K562 (cell line): Measurements from ENCODE around the gene SERPING1. TPM values are rescaled to one million over a fixed set of nuclear protein-coding genes. Genes with fewer than 3 reads are reported as not detected.

Experiments used
- ATF7 ChIP-seq: fragments of 450-650 bp; IDR thresholded peaks from 2 replicates; pipeline ENCODE4 v1.7.1; 2014; ENCODE audit warnings: mild to moderate bottlenecking, moderate library complexity
- ESRRB ChIP-seq: fragments of 250-450 bp; sonication (Bioruptor Pico); IDR thresholded peaks from 2 replicates; pipeline ENCODE4 v1.5.0; 2020; ENCODE audit warnings: mild to moderate bottlenecking, moderate library complexity, borderline replicate concordance
- ETS2 ChIP-seq: IDR thresholded peaks from 2 replicates; pipeline ENCODE4 v1.6.1; 2016; ENCODE audit warnings: borderline replicate concordance, missing genetic modification characterization, mild to moderate bottlenecking, moderate library complexity, missing compliant biosample characterization; ENCODE audit not compliant: poor library complexity, severe bottlenecking
- FOXK1 ChIP-seq: sonication (generic); formaldehyde crosslinking; IDR thresholded peaks from 2 replicates; pipeline ENCODE4 v1.8.0; 2022; ENCODE audit warnings: missing genetic modification reagents, mild to moderate bottlenecking, borderline replicate concordance
- GATAD2B ChIP-seq: fragments of 450-650 bp; IDR thresholded peaks from 2 replicates; pipeline ENCODE4 v1.6.1; 2017; ENCODE audit warnings: mild to moderate bottlenecking, borderline replicate concordance
- HNRNPK ChIP-seq: fragments of 200-400 bp; formaldehyde crosslinking; IDR thresholded peaks from one replicate; pipeline ENCODE4 v1.6.1; 2018; ENCODE audit warnings: mild to moderate bottlenecking, low read depth, low read length; ENCODE audit not compliant: poor library complexity, severe bottlenecking
- HNRNPUL1 ChIP-seq: fragments of 200-400 bp; formaldehyde crosslinking; IDR thresholded peaks from 2 replicates; pipeline ENCODE4 v1.6.1; 2017; ENCODE audit warnings: low read length
- KLF6 ChIP-seq: fragments of 250-450 bp; sonication (Bioruptor Pico); IDR thresholded peaks from 2 replicates; pipeline ENCODE4 v1.4.0; 2020; ENCODE audit warnings: mild to moderate bottlenecking, moderate library complexity, borderline replicate concordance
- MYBL2 ChIP-seq, 2 experiments: fragments of 450-650 bp in 1 of 2; sonication (generic) in 1 of 2; formaldehyde crosslinking in 1 of 2; IDR thresholded peaks; 2 replicates each; pipeline versions ENCODE4 v1.6.1 to v1.8.1; 2017 to 2022; ENCODE audit warnings: borderline replicate concordance in 1 of 2, inconsistent platforms in 1 of 2, low read depth in 1 of 2, mild to moderate bottlenecking in 1 of 2, missing genetic modification reagents in 1 of 2, moderate library complexity in 1 of 2
- PHTF2 ChIP-seq: fragments of 250-450 bp; sonication (Bioruptor Pico); IDR thresholded peaks from 2 replicates; pipeline ENCODE4 v1.5.0; 2021; ENCODE audit warnings: mild to moderate bottlenecking
- RBBP5 ChIP-seq: fragments of 200-600 bp; sonication (generic); IDR thresholded peaks from 2 replicates; pipeline ENCODE4 v1.6.1; 2012; ENCODE audit warnings: borderline replicate concordance, mild to moderate bottlenecking, low read length, control low read depth, inconsistent platforms; ENCODE audit not compliant: insufficient read depth, poor library complexity, severe bottlenecking
- RBFOX2 ChIP-seq: fragments of 200-400 bp; formaldehyde crosslinking; IDR thresholded peaks from 2 replicates; pipeline ENCODE4 v1.6.1; 2017; ENCODE audit warnings: low read depth, mild to moderate bottlenecking, low read length, moderate library complexity
- STAG1 ChIP-seq: sonication (generic); formaldehyde crosslinking; IDR thresholded peaks from 2 replicates; pipeline ENCODE4 v1.5.0; 2020; ENCODE audit warnings: missing genetic modification reagents, borderline replicate concordance
- TGIF2 ChIP-seq: sonication (generic); formaldehyde crosslinking; IDR thresholded peaks from 2 replicates; pipeline ENCODE4 v1.8.1; 2022; ENCODE audit warnings: mild to moderate bottlenecking, missing genetic modification reagents, moderate library complexity
- ZBTB7A ChIP-seq: IDR thresholded peaks from 2 replicates; pipeline ENCODE4 v1.6.1; 2011; ENCODE audit warnings: low read depth, mild to moderate bottlenecking, low read length, moderate library complexity, borderline replicate concordance; ENCODE audit not compliant: control insufficient read depth
- ZBTB8A ChIP-seq: fragments of 450-650 bp; IDR thresholded peaks from 2 replicates; pipeline ENCODE4 v1.6.1; 2018; ENCODE audit warnings: mild to moderate bottlenecking, moderate library complexity; ENCODE audit not compliant: partially characterized antibody
- ZKSCAN3 ChIP-seq: fragments of 250-450 bp; sonication (Bioruptor Pico); IDR thresholded peaks from 2 replicates; pipeline ENCODE4 v1.4.0; 2020
- ZNF23 ChIP-seq: fragments of 250-450 bp; sonication (Bioruptor Pico); IDR thresholded peaks from 2 replicates; pipeline ENCODE4 v1.4.0; 2020; ENCODE audit warnings: mild to moderate bottlenecking
- ZNF76 ChIP-seq: fragments of 250-450 bp; sonication (Bioruptor Pico); IDR thresholded peaks from 2 replicates; pipeline ENCODE4 v1.4.0; 2020; ENCODE audit warnings: mild to moderate bottlenecking, moderate library complexity, borderline replicate concordance
- ZSCAN32 ChIP-seq: fragments of 450-650 bp; formaldehyde crosslinking; IDR thresholded peaks from 2 replicates; pipeline ENCODE4 v1.4.0; 2020; ENCODE audit warnings: mild to moderate bottlenecking, moderate library complexity
- ZZZ3 ChIP-seq: fragments of 450-650 bp; IDR thresholded peaks from 2 replicates; pipeline ENCODE4 v1.6.1; 2016; ENCODE audit warnings: antibody characterized with exemption, mild to moderate bottlenecking, moderate library complexity
- polyA plus RNA-seq, 8 experiments: library from polyadenylated mRNA; depleted of rRNA in 4 of 8; stranded (reverse) in 5 of 8; unstranded in 3 of 8; fragments of >200 nt; fragmentation: Nextera tagmentation in 2 of 8; fragmentation: Illumina TruSeq in 1 of 8; extraction: Ambion mirVana in 2 of 8; extraction: Trizol in 1 of 8; gene quantifications; 2 replicates each; pipeline versions ENCODE4 v1.2.1 to v1.2.3, GENCODE V29; 2011 to 2014; ENCODE audit warnings: inconsistent platforms in 1 of 8, missing spikeins in 1 of 8
- total RNA-seq, 7 experiments: library from RNA; depleted of rRNA in 6 of 7; stranded (reverse); fragments of >200 nt in 6 of 7; fragmentation: Illumina TruSeq in 2 of 7; extraction: Trizol in 2 of 7; gene quantifications; 2 replicates each; pipeline versions ENCODE4 v1.2.1 to v1.2.3, GENCODE V29; 2011 to 2021; ENCODE audit warnings: low replicate concordance in 1 of 7
- TF ChIP-seq, protein P1 (sequence below): IDR thresholded peaks from 2 replicates; pipeline ENCODE4 v1.6.1; 2016; ENCODE audit warnings: missing genetic modification characterization, missing compliant biosample characterization
- TF ChIP-seq, protein P2 (sequence below): fragments of 450-650 bp; formaldehyde crosslinking; IDR thresholded peaks from 2 replicates; pipeline ENCODE4 v1.4.0; 2022; ENCODE audit warnings: missing genetic modification characterization
- TF ChIP-seq, protein P3 (sequence below): fragments of 250-450 bp; sonication (Bioruptor Pico); IDR thresholded peaks from 2 replicates; pipeline ENCODE4 v1.4.0; 2020; ENCODE audit warnings: mild to moderate bottlenecking, moderate library complexity

The SERPING1 gene
- total and polyA plus RNA-seq, 9 of the 15 experiments (the other 6 are each of a cell fraction or from before 2014, with no cell fraction given), result 0.10 to 1.00 (median 0.21) TPM; not detected in 2

GRCh38 chr11:57657194-57658022 is 59.9 kb downstream of the SERPING1 start, which contains the start of gene CLP1 (continued):
- TF ChIP-seq PHTF2, result no peak
- no peak for TF ChIP-seq ZZZ3
- TF ChIP-seq, protein P1, sequence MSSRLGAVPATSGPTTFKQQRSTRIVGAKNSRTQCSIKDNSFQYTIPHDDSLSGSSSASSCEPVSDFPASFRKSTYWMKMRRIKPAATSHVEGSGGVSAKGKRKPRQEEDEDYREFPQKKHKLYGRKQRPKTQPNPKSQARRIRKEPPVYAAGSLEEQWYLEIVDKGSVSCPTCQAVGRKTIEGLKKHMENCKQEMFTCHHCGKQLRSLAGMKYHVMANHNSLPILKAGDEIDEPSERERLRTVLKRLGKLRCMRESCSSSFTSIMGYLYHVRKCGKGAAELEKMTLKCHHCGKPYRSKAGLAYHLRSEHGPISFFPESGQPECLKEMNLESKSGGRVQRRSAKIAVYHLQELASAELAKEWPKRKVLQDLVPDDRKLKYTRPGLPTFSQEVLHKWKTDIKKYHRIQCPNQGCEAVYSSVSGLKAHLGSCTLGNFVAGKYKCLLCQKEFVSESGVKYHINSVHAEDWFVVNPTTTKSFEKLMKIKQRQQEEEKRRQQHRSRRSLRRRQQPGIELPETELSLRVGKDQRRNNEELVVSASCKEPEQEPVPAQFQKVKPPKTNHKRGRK (tag), result no peak
- TF ChIP-seq ATF7, result peak; percentile 94
- no peak for TF ChIP-seq ZNF23
- no peak for TF ChIP-seq STAG1 (CRISPR knock-in tag)
- TF ChIP-seq ZNF76 (CRISPR knock-in tag), result no peak
- no peak for TF ChIP-seq ESRRB (CRISPR knock-in tag)
- TF ChIP-seq ZBTB7A, result peak; percentile 57; the same call in 1 of the 2 replicates
- no peak for TF ChIP-seq TGIF2 (CRISPR knock-in tag)
- no peak for TF ChIP-seq ETS2 (tag)
- TF ChIP-seq, protein P2, sequence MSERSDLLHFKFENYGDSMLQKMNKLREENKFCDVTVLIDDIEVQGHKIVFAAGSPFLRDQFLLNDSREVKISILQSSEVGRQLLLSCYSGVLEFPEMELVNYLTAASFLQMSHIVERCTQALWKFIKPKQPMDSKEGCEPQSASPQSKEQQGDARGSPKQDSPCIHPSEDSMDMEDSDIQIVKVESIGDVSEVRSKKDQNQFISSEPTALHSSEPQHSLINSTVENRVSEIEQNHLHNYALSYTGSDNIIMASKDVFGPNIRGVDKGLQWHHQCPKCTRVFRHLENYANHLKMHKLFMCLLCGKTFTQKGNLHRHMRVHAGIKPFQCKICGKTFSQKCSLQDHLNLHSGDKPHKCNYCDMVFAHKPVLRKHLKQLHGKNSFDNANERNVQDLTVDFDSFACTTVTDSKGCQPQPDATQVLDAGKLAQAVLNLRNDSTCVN (CRISPR knock-in tag), result no peak
- TF ChIP-seq HNRNPK, result no peak
- no peak for TF ChIP-seq MYBL2 (IDR thresholded peaks at IDR 0.05; ENCODE audit: low read depth)
- no peak for TF ChIP-seq MYBL2 (CRISPR knock-in tag; IDR thresholded peaks at IDR 0.05; ENCODE audit: borderline replicate concordance)
- TF ChIP-seq FOXK1, result peak; percentile 94
- no peak for TF ChIP-seq ZBTB8A
- TF ChIP-seq ZKSCAN3 (CRISPR knock-in tag), result no peak
- TF ChIP-seq RBFOX2, result peak; percentile 83
- peak; percentile 64 for TF ChIP-seq RBBP5
- no peak for TF ChIP-seq HNRNPUL1
- no peak for TF ChIP-seq GATAD2B
- TF ChIP-seq ZSCAN32 (CRISPR knock-in tag), result no peak; the same call in 1 of the 2 replicates
- TF ChIP-seq, protein P3, sequence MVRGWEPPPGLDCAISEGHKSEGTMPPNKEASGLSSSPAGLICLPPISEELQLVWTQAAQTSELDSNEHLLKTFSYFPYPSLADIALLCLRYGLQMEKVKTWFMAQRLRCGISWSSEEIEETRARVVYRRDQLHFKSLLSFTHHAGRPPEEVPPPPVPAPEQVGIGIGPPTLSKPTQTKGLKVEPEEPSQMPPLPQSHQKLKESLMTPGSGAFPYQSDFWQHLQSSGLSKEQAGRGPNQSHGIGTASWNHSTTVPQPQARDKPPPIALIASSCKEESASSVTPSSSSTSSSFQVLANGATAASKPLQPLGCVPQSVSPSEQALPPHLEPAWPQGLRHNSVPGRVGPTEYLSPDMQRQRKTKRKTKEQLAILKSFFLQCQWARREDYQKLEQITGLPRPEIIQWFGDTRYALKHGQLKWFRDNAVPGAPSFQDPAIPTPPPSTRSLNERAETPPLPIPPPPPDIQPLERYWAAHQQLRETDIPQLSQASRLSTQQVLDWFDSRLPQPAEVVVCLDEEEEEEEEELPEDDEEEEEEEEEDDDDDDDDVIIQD (CRISPR knock-in tag), result no peak
- TF ChIP-seq KLF6 (CRISPR knock-in tag), result no peak
